ENCODE results near the gene ADAMTS12. TPM values are rescaled to one million over a fixed set of nuclear protein-coding genes. Genes with fewer than 3 reads are reported as not detected.

Gene ADAMTS12
- total and polyA plus RNA-seq, 4 donors = 0.49 to 6.4 (median 2.3) TPM

DNA sequence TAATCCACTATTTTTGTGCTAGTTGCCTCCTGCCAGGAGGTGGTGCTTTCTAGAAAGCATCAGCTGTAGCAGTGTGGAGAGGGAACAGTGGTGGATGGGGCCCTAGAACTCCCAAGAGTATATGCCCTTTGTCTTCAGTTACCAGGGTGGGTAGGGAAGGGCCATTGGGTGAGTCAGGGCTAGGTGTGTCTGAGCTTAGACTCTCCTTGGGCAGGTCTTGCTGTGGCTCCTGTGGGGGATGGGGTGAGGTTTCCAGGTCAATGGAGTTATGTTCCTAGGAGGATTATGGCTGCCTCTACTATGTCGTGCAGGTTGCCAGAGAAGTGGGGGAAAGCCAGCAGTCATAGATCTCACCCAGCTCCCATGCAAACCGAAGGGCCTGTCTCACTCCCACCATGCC is 11.3 kb upstream of the ADAMTS12 start:
- Histone ChIP-seq H3K9ac (ENCODE audit: low read depth in 1 of 2, low read length in 2 of 2) (no peak overlapping the region), H3K4me3 (ENCODE audit: low read depth in 1 of 3, low read length in 3 of 3) (no peak overlapping the region), H3K27me3 (ENCODE audit: control insufficient read depth in 4 of 4, insufficient read depth in 4 of 4, low read length in 3 of 4) (no peaks in the 10 kb centered on the region), H3K4me1 (ENCODE audit: control insufficient read depth in 4 of 4, insufficient read depth in 4 of 4, low read length in 3 of 4) (no peaks in the 10 kb centered on the region), H3K36me3 (ENCODE audit: control insufficient read depth in 4 of 4, insufficient read depth in 3 of 4, low read depth in 1 of 4, low read length in 3 of 4) (no peaks in the 10 kb centered on the region), H3K27ac (ENCODE audit: low read depth in 1 of 2, low read length in 2 of 2) (no peak overlapping the region), H3K9me3 (ENCODE audit: control insufficient read depth in 4 of 4, low read length in 3 of 4) (peaks cover 0 to 15% (median 2%) of the 10 kb centered on the region in 4 donors)
- TF ChIP-seq YY1 (IDR thresholded peaks at IDR 0.05) = no peak
- no peak for TF ChIP-seq EGR1 (IDR thresholded peaks at IDR 0.05; ENCODE audit: low read depth in 2 of 2)
- TF ChIP-seq, protein P1, sequence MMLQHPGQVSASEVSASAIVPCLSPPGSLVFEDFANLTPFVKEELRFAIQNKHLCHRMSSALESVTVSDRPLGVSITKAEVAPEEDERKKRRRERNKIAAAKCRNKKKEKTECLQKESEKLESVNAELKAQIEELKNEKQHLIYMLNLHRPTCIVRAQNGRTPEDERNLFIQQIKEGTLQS (IDR thresholded peaks at IDR 0.05) = no peak
- TF ChIP-seq, protein P2, sequence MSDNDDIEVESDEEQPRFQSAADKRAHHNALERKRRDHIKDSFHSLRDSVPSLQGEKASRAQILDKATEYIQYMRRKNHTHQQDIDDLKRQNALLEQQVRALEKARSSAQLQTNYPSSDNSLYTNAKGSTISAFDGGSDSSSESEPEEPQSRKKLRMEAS (IDR thresholded peaks at IDR 0.05) = no peak
- TF ChIP-seq REST (IDR thresholded peaks at IDR 0.05) = no peak
- DNase-seq (ENCODE audit: low spot score) = no peak
- 87% methylated on average over 2 of the region's 2 CpGs for WGBS

DNA sequence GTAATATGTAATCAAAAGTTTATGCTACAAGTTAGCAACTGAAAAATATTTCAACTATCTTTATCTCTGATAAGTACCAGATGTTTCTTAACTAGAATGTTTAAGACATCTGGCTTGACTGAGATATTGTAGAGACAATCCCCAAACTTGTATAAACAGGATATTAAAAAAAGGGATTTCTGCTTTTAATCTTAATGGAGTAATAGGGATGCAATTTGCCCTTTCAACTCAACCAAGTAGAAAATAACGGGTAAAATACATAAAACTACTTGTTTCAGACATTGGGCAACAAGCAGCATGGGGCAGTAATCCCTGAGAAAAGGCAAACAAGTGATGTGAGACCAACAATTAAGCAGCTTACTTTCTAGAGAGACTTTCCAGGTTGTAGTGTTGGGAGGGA is 9.4 kb upstream of the ADAMTS12 start:
- no peaks in the 10 kb centered on the region for H3K27me3 ChIP-seq (ENCODE audit: control insufficient read depth in 4 of 4, insufficient read depth in 4 of 4, low read length in 3 of 4)
- 37% methylated on average over 1 of the region's 1 CpG for WGBS
- no peak overlapping the region for H3K27ac ChIP-seq (ENCODE audit: low read depth in 1 of 2, low read length in 2 of 2)
- no peak for DNase-seq (ENCODE audit: low spot score)
- no peaks in the 10 kb centered on the region for H3K4me1 ChIP-seq (ENCODE audit: control insufficient read depth in 4 of 4, insufficient read depth in 4 of 4, low read length in 3 of 4)
- peaks cover 0 to 8% (median 0%) of the 10 kb centered on the region in 4 donors for H3K9me3 ChIP-seq (ENCODE audit: control insufficient read depth in 4 of 4, low read length in 3 of 4)
- H3K4me3 ChIP-seq (ENCODE audit: low read depth in 1 of 3, low read length in 3 of 3) = no peak overlapping the region
- H3K9ac ChIP-seq (ENCODE audit: low read depth in 1 of 2, low read length in 2 of 2) = no peak overlapping the region
- no peaks in the 10 kb centered on the region for H3K36me3 ChIP-seq (ENCODE audit: control insufficient read depth in 4 of 4, insufficient read depth in 3 of 4, low read depth in 1 of 4, low read length in 3 of 4)
- no peak for TF ChIP-seq EGR1 (IDR thresholded peaks at IDR 0.05; ENCODE audit: low read depth in 2 of 2)

DNA sequence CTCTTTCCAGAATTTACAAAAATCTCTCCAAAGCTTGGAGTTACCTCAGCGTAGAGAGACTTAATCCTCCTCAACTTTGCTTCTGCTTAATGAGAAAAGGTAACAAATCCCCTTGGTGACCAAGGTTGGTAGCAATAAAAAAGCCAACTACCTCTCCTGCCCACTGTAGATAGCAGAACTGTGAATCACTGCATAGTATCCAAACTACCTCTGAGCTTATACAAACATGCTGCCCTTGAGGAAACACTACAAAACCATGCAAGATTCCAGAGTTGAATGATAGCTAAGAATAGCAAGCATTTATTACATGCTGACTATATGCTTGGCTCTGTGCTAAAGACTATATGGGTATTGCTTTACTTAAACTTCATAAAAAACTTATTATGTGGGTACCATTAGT is 2.8 kb upstream of the ADAMTS12 start:
- WGBS = 71% methylated on average over 1 of the region's 1 CpG

More for the DNA sequence above, 2.8 kb upstream of the ADAMTS12 start:
- DNase-seq (ENCODE audit: low spot score) = no peak
- TF ChIP-seq GABPA (IDR thresholded peaks at IDR 0.05 in 1 of 2, conservative IDR thresholded peaks at IDR 0.05 in 1 of 2) (no peak), HNF4G (IDR thresholded peaks at IDR 0.05) (no peak), NR2F2 (IDR thresholded peaks at IDR 0.05) (no peak), FOXA2 (IDR thresholded peaks at IDR 0.05) (no peak), YY1 (IDR thresholded peaks at IDR 0.05) (no peak), REST (IDR thresholded peaks at IDR 0.05) (no peak)
- TF ChIP-seq, protein P3, sequence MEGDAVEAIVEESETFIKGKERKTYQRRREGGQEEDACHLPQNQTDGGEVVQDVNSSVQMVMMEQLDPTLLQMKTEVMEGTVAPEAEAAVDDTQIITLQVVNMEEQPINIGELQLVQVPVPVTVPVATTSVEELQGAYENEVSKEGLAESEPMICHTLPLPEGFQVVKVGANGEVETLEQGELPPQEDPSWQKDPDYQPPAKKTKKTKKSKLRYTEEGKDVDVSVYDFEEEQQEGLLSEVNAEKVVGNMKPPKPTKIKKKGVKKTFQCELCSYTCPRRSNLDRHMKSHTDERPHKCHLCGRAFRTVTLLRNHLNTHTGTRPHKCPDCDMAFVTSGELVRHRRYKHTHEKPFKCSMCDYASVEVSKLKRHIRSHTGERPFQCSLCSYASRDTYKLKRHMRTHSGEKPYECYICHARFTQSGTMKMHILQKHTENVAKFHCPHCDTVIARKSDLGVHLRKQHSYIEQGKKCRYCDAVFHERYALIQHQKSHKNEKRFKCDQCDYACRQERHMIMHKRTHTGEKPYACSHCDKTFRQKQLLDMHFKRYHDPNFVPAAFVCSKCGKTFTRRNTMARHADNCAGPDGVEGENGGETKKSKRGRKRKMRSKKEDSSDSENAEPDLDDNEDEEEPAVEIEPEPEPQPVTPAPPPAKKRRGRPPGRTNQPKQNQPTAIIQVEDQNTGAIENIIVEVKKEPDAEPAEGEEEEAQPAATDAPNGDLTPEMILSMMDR (IDR thresholded peaks at IDR 0.05; ENCODE audit: low read depth, low read length, missing input control) = no peak
- Histone ChIP-seq H3K27me3 (ENCODE audit: control insufficient read depth in 4 of 4, insufficient read depth in 4 of 4, low read length in 3 of 4) (peaks cover 0 to 7% (median 2%) of the 10 kb centered on the region in 4 donors), H3K9me3 (ENCODE audit: control insufficient read depth in 4 of 4, low read length in 3 of 4) (peaks cover 0 to 8% (median 0%) of the 10 kb centered on the region in 4 donors), H3K27ac (ENCODE audit: low read depth in 1 of 2, low read length in 2 of 2) (no peak overlapping the region), H3K4me3 (ENCODE audit: low read depth in 1 of 3, low read length in 3 of 3) (no peak overlapping the region), H3K36me3 (ENCODE audit: control insufficient read depth in 4 of 4, insufficient read depth in 3 of 4, low read depth in 1 of 4, low read length in 3 of 4) (no peaks in the 10 kb centered on the region), H3K9ac (ENCODE audit: low read depth in 1 of 2, low read length in 2 of 2) (no peak overlapping the region), H3K4me1 (ENCODE audit: control insufficient read depth in 4 of 4, insufficient read depth in 4 of 4, low read length in 3 of 4) (peaks cover 0 to 2% (median 0%) of the 10 kb centered on the region in 4 donors)

Data from liver (tissue), 9 donors.